ENCODE results near the gene ZNF101.
"Not testable (repeated sequence)": the region's sequence is repeated elsewhere in the genome, so short reads cannot be mapped to it uniquely, and the experiment has no call there.

Gene ZNF101

GRCh38 chr19:19661675-19662251 lies 6.9 kb upstream of the ZNF101 start:
- DNase-seq = no peak

GRCh38 chr19:19662344-19662743 lies 6.3 kb upstream of the ZNF101 start:
- DNase-seq = no peak

GRCh38 chr19:19662871-19663255 lies 5.8 kb upstream of the ZNF101 start:
- peak; percentile 53 for DNase-seq

- DNase-seq = peak; percentile 98
Measured at GRCh38 chr19:19663256-19664120, 5.2 kb upstream of the ZNF101 start, which contains the start of gene ATP13A1. Gene ATP13A1, minus strand, starts transcription at chr19:19663676. Its CDS starts 10 bp downstream, at chr19:19663666.

- not testable (repeated sequence) for DNase-seq
Measured at GRCh38 chr19:19665420-19665948, 3.2 kb upstream of the ZNF101 start.

GRCh38 chr19:19670070-19670551 lies 1.5 kb downstream of the ZNF101 start:
- DNase-seq = no peak

GRCh38 chr19:19672816-19673215 lies 4.2 kb downstream of the ZNF101 start:
- no peak for DNase-seq

GRCh38 chr19:19674315-19674714 lies 5.7 kb downstream of the ZNF101 start:
- no peak for DNase-seq

- no peak for DNase-seq
Measured at GRCh38 chr19:19677579-19677978, 8.9 kb downstream of the ZNF101 start.

- no peak for DNase-seq
Measured at GRCh38 chr19:19679176-19680073, 10.8 kb downstream of the ZNF101 start.

- DNase-seq = not testable (repeated sequence)
Measured at GRCh38 chr19:19686119-19686518, 17.5 kb downstream of the ZNF101 start.

- DNase-seq = no peak
Measured at GRCh38 chr19:19686580-19686979, 17.9 kb downstream of the ZNF101 start.

GRCh38 chr19:19687090-19687489 lies 18.5 kb downstream of the ZNF101 start:
- DNase-seq = peak; percentile 36

- not testable (repeated sequence) for DNase-seq
Measured at GRCh38 chr19:19689023-19689422, 20.4 kb downstream of the ZNF101 start.

- no peak for DNase-seq
Measured at GRCh38 chr19:19691683-19692082, 23.0 kb downstream of the ZNF101 start.

GRCh38 chr19:19696386-19696785 lies 27.7 kb downstream of the ZNF101 start:
- no peak for DNase-seq

GRCh38 chr19:19697589-19697988 lies 28.9 kb downstream of the ZNF101 start:
- DNase-seq = no peak

- not testable (repeated sequence) for DNase-seq
Measured at GRCh38 chr19:19700493-19700892, 31.9 kb downstream of the ZNF101 start.

GRCh38 chr19:19704836-19705235 lies 36.2 kb downstream of the ZNF101 start:
- no peak for DNase-seq

- no peak for DNase-seq
Measured at GRCh38 chr19:19710506-19710905, 41.9 kb downstream of the ZNF101 start.

GRCh38 chr19:19711306-19711933 lies 42.8 kb downstream of the ZNF101 start:
- no peak for DNase-seq

Data from retina (tissue), 1 donor.